ENCODE measurements around the gene CTIF. TPM values are rescaled to one million over a fixed set of nuclear protein-coding genes. Genes with fewer than 3 reads are reported as not detected.

CTIF gene
- polyA plus RNA-seq, 1 donor from 2014 or later: 50.2 TPM

GRCh38 chr18:48632676-48633257 lies 93.9 kb downstream of the CTIF start:
- H4K20me1 ChIP-seq (ENCODE audit: insufficient read depth): no peaks in the 10 kb centered on the region
- no peak overlapping the region for H3K4me2 ChIP-seq (ENCODE audit: low read length)
- no peaks in the 10 kb centered on the region for H3K36me3 ChIP-seq (ENCODE audit: insufficient read depth, low read length)
- no peaks in the 10 kb centered on the region for H3F3A ChIP-seq (ENCODE audit: insufficient read depth, low read length, poor library complexity, severe bottlenecking)
- H3K9ac ChIP-seq (ENCODE audit: low read length): no peak overlapping the region
- H3K9me3 ChIP-seq (ENCODE audit: low read length): no peaks in the 10 kb centered on the region
- H3K4me3 ChIP-seq (ENCODE audit: low read length): no peak overlapping the region
- TF ChIP-seq POLR2AphosphoS5 (IDR thresholded peaks at IDR 0.05) (no peak), REST (IDR thresholded peaks at IDR 0.05; ENCODE audit: borderline replicate concordance) (no peak), EZH2 (IDR thresholded peaks at IDR 0.05; ENCODE audit: borderline replicate concordance, insufficient read depth, low read length, poor library complexity, severe bottlenecking) (no peak), EP300 (conservative IDR thresholded peaks at IDR 0.05; ENCODE audit: poor library complexity, severe bottlenecking) (no peak), RAD21 (conservative IDR thresholded peaks at IDR 0.05) (no peak), MXI1 (conservative IDR thresholded peaks at IDR 0.05; ENCODE audit: poor library complexity, severe bottlenecking) (no peak), TAF1 (IDR thresholded peaks at IDR 0.05; ENCODE audit: low read depth) (no peak), SMC3 (conservative IDR thresholded peaks at IDR 0.05; ENCODE audit: poor library complexity) (no peak), CTCF (IDR thresholded peaks at IDR 0.05; ENCODE audit: poor library complexity, severe bottlenecking) (no peak)
- H3K79me2 ChIP-seq (replicated peaks; ENCODE audit: insufficient read depth, low read length): no peaks in the 10 kb centered on the region
- H3K9me2 ChIP-seq (ENCODE audit: insufficient read depth, low read length): no peaks in the 10 kb centered on the region
- H3K27me3 ChIP-seq (ENCODE audit: insufficient read depth, low read depth, low read length): no peaks in the 10 kb centered on the region
- no peak overlapping the region for H3K27ac ChIP-seq (ENCODE audit: low read length)
- H2AFZ ChIP-seq (ENCODE audit: low read depth, low read length): no peak overlapping the region

GRCh38 chr18:48634491-48634890 lies 95.7 kb downstream of the CTIF start:
- H3K79me2 ChIP-seq (replicated peaks; ENCODE audit: insufficient read depth, low read length): no peaks in the 10 kb centered on the region
- no peaks in the 10 kb centered on the region for H3K9me2 ChIP-seq (ENCODE audit: insufficient read depth, low read length)
- no peak overlapping the region for H3K4me3 ChIP-seq (ENCODE audit: low read length)
- TF ChIP-seq POLR2AphosphoS5 (IDR thresholded peaks at IDR 0.05) (no peak), TAF1 (IDR thresholded peaks at IDR 0.05; ENCODE audit: low read depth) (no peak)
- no peaks in the 10 kb centered on the region for H3K27me3 ChIP-seq (ENCODE audit: insufficient read depth, low read depth, low read length)
- H2AFZ ChIP-seq (ENCODE audit: low read depth, low read length): no peak overlapping the region
- H3K9me3 ChIP-seq (ENCODE audit: low read length): no peaks in the 10 kb centered on the region
- H3K4me2 ChIP-seq (ENCODE audit: low read length): no peak overlapping the region
- H3K36me3 ChIP-seq (ENCODE audit: insufficient read depth, low read length): no peaks in the 10 kb centered on the region
- no peaks in the 10 kb centered on the region for H3F3A ChIP-seq (ENCODE audit: insufficient read depth, low read length, poor library complexity, severe bottlenecking)
- no peak overlapping the region for H3K27ac ChIP-seq (ENCODE audit: low read length)
- no peaks in the 10 kb centered on the region for H4K20me1 ChIP-seq (ENCODE audit: insufficient read depth)
- no peak overlapping the region for H3K9ac ChIP-seq (ENCODE audit: low read length)

Data from neural cell (in vitro differentiated cells).